DND-41 (cell line): ENCODE data around the gene RNF207.

ENCODE experiments used
- ATAC-seq: fragments of 200-7000 bp; cut with Tn5 transposase; 3 replicates; pipeline ENCODE4 v1.9.1; 2021; ENCODE audit warnings: low read depth; ENCODE audit not compliant: insufficient read depth
- DNase-seq: peaks from one replicate; pipeline ENCODE4 v3.0.0-alpha.2; 2020
- H2AFZ ChIP-seq: 2 replicates; pipeline ENCODE4 v1.6.0; 2012; ENCODE audit warnings: low read depth, low read length
- H3K27ac ChIP-seq: 2 replicates; pipeline ENCODE4 v1.5.1; 2012; ENCODE audit warnings: low read length, inconsistent platforms
- H3K27me3 ChIP-seq: fragments of 200-600 bp; sonication (generic); 2 replicates; pipeline ENCODE4 v1.6.0; 2012; ENCODE audit warnings: low read length, mild to moderate bottlenecking, inconsistent platforms; ENCODE audit not compliant: insufficient read depth, poor library complexity
- H3K36me3 ChIP-seq: 2 replicates; pipeline ENCODE4 v1.5.1; 2012; ENCODE audit warnings: low read length, inconsistent platforms; ENCODE audit not compliant: insufficient read depth
- H3K4me1 ChIP-seq: 2 replicates; pipeline ENCODE4 v1.5.1; 2012; ENCODE audit warnings: mild to moderate bottlenecking, low read length; ENCODE audit not compliant: insufficient read depth
- H3K4me2 ChIP-seq: 2 replicates; pipeline ENCODE4 v1.6.0; 2012; ENCODE audit warnings: mild to moderate bottlenecking, moderate library complexity, low read length, inconsistent platforms; ENCODE audit not compliant: insufficient read depth
- H3K4me3 ChIP-seq, 2 experiments: fragments of 200-600 bp in 1 of 2; shearing (Covaris generic) in 1 of 2; 2 replicates each; pipeline ENCODE4 v1.5.1; 2012 to 2016; ENCODE audit warnings: inconsistent platforms in 2 of 2, low read length in 2 of 2, mild to moderate bottlenecking in 2 of 2, low read depth in 1 of 2, moderate library complexity in 1 of 2
- H3K79me2 ChIP-seq: 2 replicates; pipeline ENCODE4 v1.6.0; 2012; ENCODE audit warnings: low read length, inconsistent platforms; ENCODE audit not compliant: insufficient read depth
- H3K9ac ChIP-seq: 2 replicates; pipeline ENCODE4 v1.6.0; 2012; ENCODE audit warnings: low read depth, mild to moderate bottlenecking, inconsistent platforms, low read length, moderate library complexity
- H3K9me3 ChIP-seq: 2 replicates; pipeline ENCODE4 v1.5.1; 2012; ENCODE audit warnings: low read length, moderate library complexity, mild to moderate bottlenecking, inconsistent platforms; ENCODE audit not compliant: insufficient read depth, severe bottlenecking
- H4K20me1 ChIP-seq: 2 replicates; pipeline ENCODE4 v1.6.0; 2012; ENCODE audit warnings: low read length; ENCODE audit not compliant: insufficient read depth
- CTCF ChIP-seq: IDR thresholded peaks from 2 replicates; pipeline ENCODE4 v1.5.1; 2012; ENCODE audit warnings: borderline replicate concordance, low read length, moderate library complexity, mild to moderate bottlenecking; ENCODE audit not compliant: poor library complexity, severe bottlenecking; ENCODE audit errors: extremely low read depth
- EZH2 ChIP-seq: IDR thresholded peaks from 3 replicates; pipeline ENCODE4 v1.6.1; 2012; ENCODE audit warnings: borderline replicate concordance, low read depth, mild to moderate bottlenecking, moderate library complexity, low read length, inconsistent platforms; ENCODE audit not compliant: severe bottlenecking

RNF207 gene

GRCh38 chr1:6224718-6225117, 18.8 kb downstream of the RNF207 start:
- DNase-seq, result no peak
- Histone ChIP-seq H3K36me3 (peaks cover 84% of the 10 kb centered on the region), H3K4me2 (no peak overlapping the region), H3K9ac (no peak overlapping the region), H4K20me1 (peaks cover 50% of the 10 kb centered on the region), H3K4me3 (no peak overlapping the region), H2AFZ (no peak overlapping the region), H3K4me1 (no peaks in the 10 kb centered on the region), H3K27me3 (no peaks in the 10 kb centered on the region), H3K79me2 (peaks cover 29% of the 10 kb centered on the region), H3K27ac (no peak overlapping the region), H3K9me3 (no peaks in the 10 kb centered on the region)
- TF ChIP-seq EZH2, result no peak
- TF ChIP-seq CTCF, result no peak
- ATAC-seq, result no peak

- no peaks in the 10 kb centered on the region for H3K4me1 ChIP-seq
- H3K4me2 ChIP-seq, result no peak overlapping the region
- no peak overlapping the region for H3K27ac ChIP-seq
- TF ChIP-seq EZH2 (no peak), CTCF (no peak)
- no peak overlapping the region for H3K9ac ChIP-seq
- no peak overlapping the region for H3K4me3 ChIP-seq
- H3K27me3 ChIP-seq, result no peaks in the 10 kb centered on the region
- DNase-seq, result no peak
- ATAC-seq, result no peak
- no peaks in the 10 kb centered on the region for H3K9me3 ChIP-seq
- H4K20me1 ChIP-seq, result peaks cover 50% of the 10 kb centered on the region
- peaks cover 36% of the 10 kb centered on the region for H3K79me2 ChIP-seq
- peaks cover 93% of the 10 kb centered on the region for H3K36me3 ChIP-seq
- H2AFZ ChIP-seq, result no peak overlapping the region
These were observed 19.7 kb downstream of the RNF207 start for GRCh38 chr1:6225651-6226050.

- Histone ChIP-seq H3K4me2 (peak overlapping the region; percentile 74), H3K9me3 (no peaks in the 10 kb centered on the region), H3K27me3 (no peaks in the 10 kb centered on the region), H3K4me1 (peaks cover 43% of the 10 kb centered on the region), H3K27ac (no peak overlapping the region), H3K4me3 (no peak overlapping the region), H2AFZ (no peak overlapping the region), H4K20me1 (peaks cover 18% of the 10 kb centered on the region), H3K9ac (peak overlapping the region; percentile 88), H3K79me2 (peaks cover 60% of the 10 kb centered on the region), H3K36me3 (peaks cover 59% of the 10 kb centered on the region)
- ATAC-seq (no peak), DNase-seq (no peak)
- no peak for TF ChIP-seq EZH2
- no peak for TF ChIP-seq CTCF
These were observed 27.5 kb downstream of the RNF207 start for GRCh38 chr1:6233376-6233775.
